Activated CD8-positive, alpha-beta memory T cell treated with anti-CD3 and anti-CD28 coated beads, Interleukin-2, amount 50 U/mL, for 1 hour (primary cell): ENCODE results near the gene SLC16A6.
"Not testable (repeated sequence)": the region's sequence is repeated elsewhere in the genome, so short reads cannot be mapped to it uniquely, and the experiment has no call there.

ENCODE experiments used
- DNase-seq: peaks from one replicate; pipeline ENCODE4 v3.0.0-alpha.2; 2020; ENCODE audit errors: extremely low read depth

The SLC16A6 gene

DNA sequence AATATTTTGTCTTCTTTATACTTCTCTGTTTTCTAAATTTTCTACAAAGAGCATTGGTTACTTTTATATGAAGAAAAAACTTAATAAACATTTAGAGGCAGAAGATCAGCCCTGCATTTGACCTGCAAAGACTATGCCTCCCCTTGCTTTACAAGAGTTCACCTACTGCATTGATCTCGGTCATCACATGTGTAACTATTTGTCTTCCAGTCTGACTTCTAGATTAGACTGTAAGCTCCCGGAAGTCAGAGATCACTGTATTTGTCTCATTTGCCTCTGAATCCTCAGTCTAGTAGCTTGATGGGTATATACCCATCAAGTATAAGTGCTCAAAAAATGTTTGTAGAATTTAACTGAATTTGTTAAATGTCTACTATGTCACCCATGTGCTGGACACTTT lies 70.7 kb downstream of the SLC16A6 start:
- DNase-seq: not testable (repeated sequence)

GRCh38 chr17:68219429-68219828 lies 71.5 kb downstream of the SLC16A6 start:
- not testable (repeated sequence) for DNase-seq
